Breast epithelium (tissue), 3 donors: ENCODE results near the gene TAGLN.

ENCODE experiments used
- POLR2A ChIP-seq: fragments of 450-650 bp; IDR thresholded peaks from one replicate; pipeline ENCODE4 v1.6.1; 2016; ENCODE audit warnings: antibody characterized with exemption, mild to moderate bottlenecking, moderate library complexity
- POLR2AphosphoS5 ChIP-seq, 3 donors: sonication (generic); formaldehyde crosslinking; IDR thresholded peaks; one replicate each; pipeline ENCODE4 v1.6.1; 2017; ENCODE audit warnings: antibody characterized with exemption in 3 of 3
- TF ChIP-seq, protein P1 (sequence below), 3 donors: fragments of 450-650 bp; IDR thresholded peaks; one replicate each; pipeline ENCODE4 v1.5.1; 2016 to 2017; ENCODE audit warnings: antibody characterized with exemption in 3 of 3, mild to moderate bottlenecking in 3 of 3, moderate library complexity in 3 of 3

DNA sequence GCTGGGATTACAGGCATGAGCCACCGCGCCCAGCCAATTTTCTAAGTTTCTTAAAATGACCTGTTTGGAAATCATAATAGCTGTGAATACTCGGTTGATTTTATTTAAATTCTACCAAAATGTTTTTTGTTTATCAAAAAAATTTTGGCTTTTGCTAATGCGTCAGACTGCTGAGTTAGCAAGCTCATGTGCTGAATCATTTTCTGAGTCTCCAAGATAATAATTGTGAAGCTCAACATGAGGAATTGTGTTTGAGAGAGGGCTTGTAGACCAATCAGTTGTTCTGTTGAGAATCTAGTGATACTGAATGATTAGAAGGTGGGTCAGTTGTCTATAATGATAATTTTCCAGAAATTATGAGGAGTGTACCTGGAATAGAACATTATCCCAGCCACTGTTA, 49.2 kb downstream of the TAGLN start:
- TF ChIP-seq POLR2A (no peak), POLR2AphosphoS5 (IDR thresholded peaks at IDR 0.05) (no peak)
- TF ChIP-seq, protein P1, sequence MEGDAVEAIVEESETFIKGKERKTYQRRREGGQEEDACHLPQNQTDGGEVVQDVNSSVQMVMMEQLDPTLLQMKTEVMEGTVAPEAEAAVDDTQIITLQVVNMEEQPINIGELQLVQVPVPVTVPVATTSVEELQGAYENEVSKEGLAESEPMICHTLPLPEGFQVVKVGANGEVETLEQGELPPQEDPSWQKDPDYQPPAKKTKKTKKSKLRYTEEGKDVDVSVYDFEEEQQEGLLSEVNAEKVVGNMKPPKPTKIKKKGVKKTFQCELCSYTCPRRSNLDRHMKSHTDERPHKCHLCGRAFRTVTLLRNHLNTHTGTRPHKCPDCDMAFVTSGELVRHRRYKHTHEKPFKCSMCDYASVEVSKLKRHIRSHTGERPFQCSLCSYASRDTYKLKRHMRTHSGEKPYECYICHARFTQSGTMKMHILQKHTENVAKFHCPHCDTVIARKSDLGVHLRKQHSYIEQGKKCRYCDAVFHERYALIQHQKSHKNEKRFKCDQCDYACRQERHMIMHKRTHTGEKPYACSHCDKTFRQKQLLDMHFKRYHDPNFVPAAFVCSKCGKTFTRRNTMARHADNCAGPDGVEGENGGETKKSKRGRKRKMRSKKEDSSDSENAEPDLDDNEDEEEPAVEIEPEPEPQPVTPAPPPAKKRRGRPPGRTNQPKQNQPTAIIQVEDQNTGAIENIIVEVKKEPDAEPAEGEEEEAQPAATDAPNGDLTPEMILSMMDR (IDR thresholded peaks at IDR 0.05): no peak
